IMR-90 (cell line): ENCODE measurements around the gene NTSR1. TPM values are rescaled to one million over a fixed set of nuclear protein-coding genes. Genes with fewer than 3 reads are reported as not detected.

Source experiments
- ATAC-seq: fragments of 200-7000 bp; cut with Tn5 transposase; 2 replicates; pipeline ENCODE4 v1.9.1; 2020; ENCODE audit warnings: low read depth, mild to moderate bottlenecking, moderate library complexity
- BruUV-seq: library from RNA; stranded (reverse); fragments of 400-500 nt; replicated peaks from 2 replicates; lab custom pipeline; 2021; lab: Mats Ljungman, UMichigan
- CTCF ChIA-PET: fragments of 300-600 bp; formaldehyde crosslinking; extraction: SDS; loops from one replicate; lab custom pipeline; 2021; ENCODE audit warnings: antibody characterized with exemption; lab: Yijun Ruan, JAX
- POLR2A ChIA-PET: fragments of 300-600 bp; sonication (Branson Sonifier 250); formaldehyde crosslinking; loops from one replicate; lab custom pipeline; 2022; ENCODE audit warnings: antibody characterized with exemption; ENCODE audit not compliant: unreplicated experiment; lab: Charles Lee
- DNase-seq: peaks from one replicate; pipeline ENCODE4 v3.0.0; 2013
- H2AFZ ChIP-seq: replicated peaks from 2 replicates; pipeline ENCODE3; 2013; ENCODE audit warnings: low read length, mild to moderate bottlenecking; ENCODE audit not compliant: poor library complexity
- H2AK5ac ChIP-seq: 2 replicates; pipeline ENCODE4 v1.6.1; 2013; ENCODE audit warnings: low read depth, low read length, inconsistent platforms
- H2AK9ac ChIP-seq: replicated peaks from 2 replicates; pipeline ENCODE3; 2013; ENCODE audit warnings: mild to moderate bottlenecking, low read depth, low read length, moderate library complexity; ENCODE audit not compliant: poor library complexity
- H2BK120ac ChIP-seq: 2 replicates; pipeline ENCODE4 v1.6.1; 2013; ENCODE audit warnings: low read depth, low read length, inconsistent platforms
- H2BK15ac ChIP-seq: 3 replicates; pipeline ENCODE4 v1.6.1; 2013; ENCODE audit warnings: low read depth, low read length, inconsistent platforms
- H2BK20ac ChIP-seq: 2 replicates; pipeline ENCODE4 v1.6.1; 2013; ENCODE audit warnings: low read depth, mild to moderate bottlenecking, inconsistent platforms, low read length, moderate library complexity
- H2BK5ac ChIP-seq: 2 replicates; pipeline ENCODE4 v1.6.1; 2013; ENCODE audit warnings: mild to moderate bottlenecking, low read depth, low read length, inconsistent platforms; ENCODE audit not compliant: poor library complexity, severe bottlenecking
- H3K14ac ChIP-seq: replicated peaks from 2 replicates; pipeline ENCODE4 v1.6.1; 2013; ENCODE audit warnings: low read depth, low read length, inconsistent platforms
- H3K18ac ChIP-seq: 2 replicates; pipeline ENCODE4 v1.6.1; 2013; ENCODE audit warnings: low read depth, low read length, control low read depth
- H3K23ac ChIP-seq: 2 replicates; pipeline ENCODE4 v1.6.1; 2013; ENCODE audit warnings: low read depth, low read length, inconsistent platforms
- H3K27ac ChIP-seq: 2 replicates; pipeline ENCODE4 v1.5.1; 2013; ENCODE audit warnings: mild to moderate bottlenecking, control low read depth, low read length; ENCODE audit not compliant: insufficient read depth
- H3K27me3 ChIP-seq: 2 replicates; pipeline ENCODE4 v1.6.1; 2013; ENCODE audit warnings: low read length; ENCODE audit not compliant: control insufficient read depth, insufficient read depth
- H3K36me3 ChIP-seq: 2 replicates; pipeline ENCODE4 v1.6.1; 2013; ENCODE audit warnings: low read length, mixed read lengths; ENCODE audit not compliant: control insufficient read depth, insufficient read depth
- H3K4ac ChIP-seq: 2 replicates; pipeline ENCODE4 v1.6.1; 2013; ENCODE audit warnings: low read depth, low read length, inconsistent platforms
- H3K4me1 ChIP-seq: 2 replicates; pipeline ENCODE4 v1.6.1; 2013; ENCODE audit warnings: low read length, mixed read lengths; ENCODE audit not compliant: control insufficient read depth, insufficient read depth
- H3K4me2 ChIP-seq: 2 replicates; pipeline ENCODE4 v1.6.1; 2013; ENCODE audit warnings: low read depth, mild to moderate bottlenecking, control low read depth, low read length, moderate library complexity
- H3K4me3 ChIP-seq: 2 replicates; pipeline ENCODE4 v1.5.1; 2013; ENCODE audit warnings: low read depth, mild to moderate bottlenecking, control low read depth, low read length, moderate library complexity; ENCODE audit not compliant: insufficient read depth
- H3K56ac ChIP-seq: 2 replicates; pipeline ENCODE4 v1.6.1; 2013; ENCODE audit warnings: low read length, inconsistent platforms; ENCODE audit not compliant: insufficient read depth; ENCODE audit errors: extremely low read depth
- H3K79me1 ChIP-seq, 2 experiments: 2 replicates each; pipeline ENCODE4 v1.6.1; 2013; ENCODE audit warnings: low read length in 2 of 2, inconsistent platforms in 1 of 2, low read depth in 1 of 2
- H3K9ac ChIP-seq: 2 replicates; pipeline ENCODE4 v1.6.1; 2013; ENCODE audit warnings: low read depth, low read length, control low read depth
- H3K9me1 ChIP-seq: 2 replicates; pipeline ENCODE4 v1.6.1; 2013; ENCODE audit warnings: low read length, inconsistent platforms; ENCODE audit not compliant: insufficient read depth
- H3K9me3 ChIP-seq: 2 replicates; pipeline ENCODE4 v1.6.1; 2013; ENCODE audit warnings: low read length; ENCODE audit not compliant: control insufficient read depth, insufficient read depth
- H4K20me1 ChIP-seq: 2 replicates; pipeline ENCODE4 v1.6.1; 2013; ENCODE audit warnings: low read length, inconsistent platforms; ENCODE audit not compliant: insufficient read depth
- H4K5ac ChIP-seq: 2 replicates; pipeline ENCODE4 v1.6.1; 2013; ENCODE audit warnings: mild to moderate bottlenecking, low read depth, low read length, control low read depth
- H4K8ac ChIP-seq, 2 experiments: 2 replicates each; pipeline ENCODE4 v1.6.1; 2013; ENCODE audit warnings: low read depth in 2 of 2, low read length in 2 of 2, control low read depth in 1 of 2, inconsistent platforms in 1 of 2
- H4K91ac ChIP-seq: 2 replicates; pipeline ENCODE4 v1.6.1; 2013; ENCODE audit warnings: low read depth, low read length, inconsistent platforms; ENCODE audit not compliant: insufficient read depth
- BHLHE40 ChIP-seq: fragments of 150-350 bp; IDR thresholded peaks from 2 replicates; pipeline ENCODE4 v1.6.1; 2016; ENCODE audit warnings: mild to moderate bottlenecking, low read depth, low read length
- CEBPB ChIP-seq: IDR thresholded peaks from 2 replicates; pipeline ENCODE4 v1.6.1; 2012; ENCODE audit warnings: low read depth, low read length, improper control_type of control experiment
- CHD1 ChIP-seq: IDR thresholded peaks from 2 replicates; pipeline ENCODE4 v1.6.1; 2012; ENCODE audit warnings: low read depth, low read length, improper control_type of control experiment
- FOS ChIP-seq: fragments of 150-350 bp; IDR thresholded peaks from 2 replicates; pipeline ENCODE4 v1.6.1; 2016; ENCODE audit warnings: low read depth, low read length
- MAFK ChIP-seq: IDR thresholded peaks from 2 replicates; pipeline ENCODE4 v1.6.1; 2012; ENCODE audit warnings: low read depth, low read length, improper control_type of control experiment
- MAZ ChIP-seq: IDR thresholded peaks from 2 replicates; pipeline ENCODE4 v1.6.1; 2012; ENCODE audit warnings: low read depth, mild to moderate bottlenecking, low read length, improper control_type of control experiment, moderate library complexity, borderline replicate concordance
- MXI1 ChIP-seq: IDR thresholded peaks from 2 replicates; pipeline ENCODE4 v1.6.1; 2012; ENCODE audit warnings: low read depth, mild to moderate bottlenecking, low read length, moderate library complexity, borderline replicate concordance
- NFE2L2 ChIP-seq: fragments of 150-350 bp; IDR thresholded peaks from 2 replicates; pipeline ENCODE4 v1.6.1; 2016; ENCODE audit warnings: low read depth, mild to moderate bottlenecking, low read length
- POLR2A ChIP-seq: IDR thresholded peaks from 2 replicates; pipeline ENCODE4 v1.6.1; 2012; ENCODE audit warnings: mild to moderate bottlenecking, low read depth, low read length
- RAD21 ChIP-seq: IDR thresholded peaks from 2 replicates; pipeline ENCODE4 v1.6.1; 2012; ENCODE audit warnings: low read length, improper control_type of control experiment
- RFX5 ChIP-seq: IDR thresholded peaks from 2 replicates; pipeline ENCODE4 v1.8.0; 2012; ENCODE audit warnings: low read depth, mild to moderate bottlenecking, low read length, moderate library complexity
- SMC3 ChIP-seq: fragments of 150-350 bp; IDR thresholded peaks from 2 replicates; pipeline ENCODE4 v1.6.1; 2016; ENCODE audit warnings: low read depth, mild to moderate bottlenecking, antibody characterized with exemption, low read length, moderate library complexity
- WGBS, 2 experiments: methylation state at CpG; one replicate each; pipeline versions ENCODE4 v1.1.5 to v1.1.7; 2013; ENCODE audit warnings: missing lambda C conversion rate in 2 of 2; ENCODE audit not compliant: insufficient read length in 1 of 2; ENCODE audit errors: extremely low coverage in 2 of 2; 5-methylcytosine and 5-hydroxymethylcytosine counted together
- dilution Hi-C: fragments of 300-500 bp; cut with HindIII; formaldehyde crosslinking; loops from one replicate; pipeline ENCODE4 v1.14.3; 2018; ENCODE audit warnings: low sequenced_read_pairs; ENCODE audit not compliant: unreplicated experiment
- in situ Hi-C: fragments of 300-500 bp; cut with MboI; formaldehyde crosslinking; loops from 3 replicates; pipeline ENCODE4 v1.14.3; 2019; ENCODE audit warnings: low sequenced_read_pairs, inconsistent platforms, mixed read lengths
- intact Hi-C: fragments of 100-400 bp; cut with micrococcal nuclease; formaldehyde crosslinking; loops from 2 replicates; pipeline ENCODE4 v1.10.0; 2022
- polyA plus RNA-seq, 3 experiments: library from polyadenylated mRNA; depleted of rRNA; stranded (reverse); fragments of >200 nt; gene quantifications; 2 replicates each; pipeline ENCODE4 v1.2.3, GENCODE V29; 2012; ENCODE audit warnings: low replicate concordance in 1 of 3
- total RNA-seq: library from RNA; depleted of rRNA; stranded (reverse); fragments of >200 nt; gene quantifications from 2 replicates; pipeline ENCODE4 v1.2.3, GENCODE V29; 2012
- TF ChIP-seq, protein P1 (sequence below): fragments of 150-350 bp; IDR thresholded peaks from 2 replicates; pipeline ENCODE4 v1.6.1; 2016; ENCODE audit warnings: low read depth, mild to moderate bottlenecking, low read length, moderate library complexity, borderline replicate concordance
- TF ChIP-seq, protein P2 (sequence below): fragments of 150-350 bp; IDR thresholded peaks from 2 replicates; pipeline ENCODE4 v1.6.1; 2017; ENCODE audit warnings: mild to moderate bottlenecking, antibody characterized with exemption, low read length, low read depth
- TF ChIP-seq, protein P3 (sequence below): conservative IDR thresholded peaks from 2 replicates; pipeline ENCODE4 v1.5.1; 2012; ENCODE audit warnings: mild to moderate bottlenecking, low read depth, low read length, improper control_type of control experiment

Gene NTSR1
- total and polyA plus RNA-seq, 2 of the 4 experiments (the other 2 are of a cell fraction), result 0.54 to 1.8 TPM

DNA sequence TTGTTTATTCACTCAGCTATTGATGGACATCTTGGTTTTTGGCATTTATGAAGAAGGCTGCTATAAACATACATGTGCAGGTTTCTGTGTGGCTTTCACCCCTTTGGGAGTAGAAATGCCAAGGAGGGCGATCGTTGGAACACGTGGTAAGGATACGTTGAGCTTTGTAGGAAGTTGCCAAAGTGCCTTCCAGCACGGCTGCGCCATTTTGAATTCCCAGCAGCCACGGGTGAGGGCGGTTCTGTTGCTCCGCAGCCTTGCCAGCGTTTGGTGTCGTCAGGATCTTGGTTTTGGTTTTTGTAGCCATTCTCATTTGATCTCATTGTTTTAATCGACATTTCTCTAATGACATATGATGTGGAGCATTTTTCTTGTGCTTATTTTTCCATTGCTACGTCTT lies 21.8 kb downstream of the NTSR1 start:
- Histone ChIP-seq H4K8ac (no peak overlapping the region), H2BK20ac (no peak overlapping the region), H3K4ac (no peak overlapping the region), H2BK5ac (no peak overlapping the region), H3K27ac (no peak overlapping the region), H3K9me1 (no peaks in the 10 kb centered on the region), H3K79me1 (no peaks in the 10 kb centered on the region), H3K4me1 (no peaks in the 10 kb centered on the region), H4K5ac (no peak overlapping the region), H4K20me1 (no peaks in the 10 kb centered on the region), H3K27me3 (peaks cover 12% of the 10 kb centered on the region), H2AK5ac (no peak overlapping the region), H3K56ac (no peak overlapping the region), H2AFZ (no peak overlapping the region), H3K9me3 (no peaks in the 10 kb centered on the region), H3K23ac (no peak overlapping the region), H4K91ac (no peak overlapping the region), H3K4me2 (no peak overlapping the region), H3K14ac (no peak overlapping the region), H2BK15ac (no peak overlapping the region), H3K18ac (no peak overlapping the region), H2AK9ac (no peak overlapping the region), H3K36me3 (no peaks in the 10 kb centered on the region), H3K4me3 (no peak overlapping the region), H3K9ac (no peak overlapping the region), H2BK120ac (no peak overlapping the region)
- dilution Hi-C loops, result no loop called here
- ChIA-PET CTCF (interaction anchor here (1.1 kb wide), 1 partner anchor 22 kb away, joined by 3 read pairs; the partner anchor contains the start of gene NTSR1), POLR2A (no interaction called here)
- intact Hi-C loops, result no loop called here
- TF ChIP-seq RFX5, result no peak
- no peak for TF ChIP-seq MXI1
- TF ChIP-seq MAZ, result no peak
- no peak for TF ChIP-seq CHD1
- no peak for TF ChIP-seq SMC3
- TF ChIP-seq FOS, result no peak
- no peak for TF ChIP-seq NFE2L2
- TF ChIP-seq, protein P1, sequence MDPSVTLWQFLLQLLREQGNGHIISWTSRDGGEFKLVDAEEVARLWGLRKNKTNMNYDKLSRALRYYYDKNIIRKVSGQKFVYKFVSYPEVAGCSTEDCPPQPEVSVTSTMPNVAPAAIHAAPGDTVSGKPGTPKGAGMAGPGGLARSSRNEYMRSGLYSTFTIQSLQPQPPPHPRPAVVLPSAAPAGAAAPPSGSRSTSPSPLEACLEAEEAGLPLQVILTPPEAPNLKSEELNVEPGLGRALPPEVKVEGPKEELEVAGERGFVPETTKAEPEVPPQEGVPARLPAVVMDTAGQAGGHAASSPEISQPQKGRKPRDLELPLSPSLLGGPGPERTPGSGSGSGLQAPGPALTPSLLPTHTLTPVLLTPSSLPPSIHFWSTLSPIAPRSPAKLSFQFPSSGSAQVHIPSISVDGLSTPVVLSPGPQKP, result no peak
- TF ChIP-seq, protein P2, sequence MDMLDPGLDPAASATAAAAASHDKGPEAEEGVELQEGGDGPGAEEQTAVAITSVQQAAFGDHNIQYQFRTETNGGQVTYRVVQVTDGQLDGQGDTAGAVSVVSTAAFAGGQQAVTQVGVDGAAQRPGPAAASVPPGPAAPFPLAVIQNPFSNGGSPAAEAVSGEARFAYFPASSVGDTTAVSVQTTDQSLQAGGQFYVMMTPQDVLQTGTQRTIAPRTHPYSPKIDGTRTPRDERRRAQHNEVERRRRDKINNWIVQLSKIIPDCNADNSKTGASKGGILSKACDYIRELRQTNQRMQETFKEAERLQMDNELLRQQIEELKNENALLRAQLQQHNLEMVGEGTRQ, result no peak
- TF ChIP-seq CEBPB, result no peak
- no peak for TF ChIP-seq RAD21
- TF ChIP-seq BHLHE40, result no peak
- TF ChIP-seq, protein P3, sequence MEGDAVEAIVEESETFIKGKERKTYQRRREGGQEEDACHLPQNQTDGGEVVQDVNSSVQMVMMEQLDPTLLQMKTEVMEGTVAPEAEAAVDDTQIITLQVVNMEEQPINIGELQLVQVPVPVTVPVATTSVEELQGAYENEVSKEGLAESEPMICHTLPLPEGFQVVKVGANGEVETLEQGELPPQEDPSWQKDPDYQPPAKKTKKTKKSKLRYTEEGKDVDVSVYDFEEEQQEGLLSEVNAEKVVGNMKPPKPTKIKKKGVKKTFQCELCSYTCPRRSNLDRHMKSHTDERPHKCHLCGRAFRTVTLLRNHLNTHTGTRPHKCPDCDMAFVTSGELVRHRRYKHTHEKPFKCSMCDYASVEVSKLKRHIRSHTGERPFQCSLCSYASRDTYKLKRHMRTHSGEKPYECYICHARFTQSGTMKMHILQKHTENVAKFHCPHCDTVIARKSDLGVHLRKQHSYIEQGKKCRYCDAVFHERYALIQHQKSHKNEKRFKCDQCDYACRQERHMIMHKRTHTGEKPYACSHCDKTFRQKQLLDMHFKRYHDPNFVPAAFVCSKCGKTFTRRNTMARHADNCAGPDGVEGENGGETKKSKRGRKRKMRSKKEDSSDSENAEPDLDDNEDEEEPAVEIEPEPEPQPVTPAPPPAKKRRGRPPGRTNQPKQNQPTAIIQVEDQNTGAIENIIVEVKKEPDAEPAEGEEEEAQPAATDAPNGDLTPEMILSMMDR, result no peak
- TF ChIP-seq POLR2A, result no peak
- no peak for TF ChIP-seq MAFK
- no TSS peak for BruUV-seq
- no peak for ATAC-seq
- no peak for DNase-seq
- WGBS, 2 experiments, result no CpG with 5 or more reads among the region's 13 CpGs
- in situ Hi-C loops, result no loop called here
